Common myeloid progenitor, CD34-positive (primary cell): ENCODE results near the gene POU2F3.
"Not testable (repeated sequence)": the region's sequence is repeated elsewhere in the genome, so short reads cannot be mapped to it uniquely, and the experiment has no call there.

Source experiments
- CTCF ChIA-PET: fragments of 350-600 bp; sonication (Branson Sonifier 250); formaldehyde crosslinking; loops from one replicate; lab custom pipeline; 2021; ENCODE audit warnings: antibody characterized with exemption; lab: Charles Lee
- POLR2A ChIA-PET: fragments of 350-600 bp; sonication (Branson Sonifier 250); formaldehyde crosslinking; loops from one replicate; lab custom pipeline; 2021; ENCODE audit warnings: antibody characterized with exemption; lab: Charles Lee
- DNase-seq, 3 donors: peaks; one replicate each; pipeline versions ENCODE4 v3.0.0 to v3.0.0-alpha.2; 2013
- H3K27ac ChIP-seq, 2 experiments: 1 replicate in 1 of 2; 2 replicates in 1 of 2; pipeline ENCODE4 v1.7.0; 2013; ENCODE audit warnings: inconsistent platforms in 2 of 2, low read length in 2 of 2, mild to moderate bottlenecking in 2 of 2, low read depth in 1 of 2, moderate library complexity in 1 of 2; ENCODE audit not compliant: severe bottlenecking in 2 of 2, insufficient read depth in 1 of 2, poor library complexity in 1 of 2
- H3K27me3 ChIP-seq, 5 experiments: replicated peaks in 2 of 5; 1 replicate in 3 of 5; 2 replicates in 2 of 5; pipeline versions ENCODE4 v1.6.1 to v1.7.0; 2013; ENCODE audit warnings: low read length in 4 of 5, mild to moderate bottlenecking in 2 of 5, moderate library complexity in 2 of 5, inconsistent platforms in 1 of 5; ENCODE audit not compliant: insufficient read depth in 5 of 5, control insufficient read depth in 4 of 5
- H3K36me3 ChIP-seq, 4 experiments: 1 replicate in 2 of 4; 2 replicates in 2 of 4; pipeline versions ENCODE4 v1.6.1 to v1.7.0; 2013; ENCODE audit warnings: low read length in 3 of 4, control low read depth in 1 of 4, mild to moderate bottlenecking in 1 of 4; ENCODE audit not compliant: control insufficient read depth in 4 of 4, insufficient read depth in 4 of 4
- H3K4me1 ChIP-seq, 4 experiments: 1 replicate in 3 of 4; 2 replicates in 1 of 4; pipeline versions ENCODE4 v1.6.1 to v1.7.1; 2013; ENCODE audit warnings: low read length in 3 of 4, mild to moderate bottlenecking in 3 of 4, control low read depth in 1 of 4, inconsistent platforms in 1 of 4, moderate library complexity in 1 of 4; ENCODE audit not compliant: control insufficient read depth in 4 of 4, insufficient read depth in 4 of 4; ENCODE audit errors: control extremely low read depth in 1 of 4
- H3K4me3 ChIP-seq, 7 experiments: 1 replicate in 4 of 7; 2 replicates in 3 of 7; pipeline versions ENCODE4 v1.5.1 to v1.7.0; 2013; ENCODE audit warnings: mild to moderate bottlenecking in 7 of 7, low read length in 6 of 7, moderate library complexity in 6 of 7, inconsistent platforms in 2 of 7, low read depth in 2 of 7, control low read depth in 1 of 7; ENCODE audit not compliant: insufficient read depth in 4 of 7, control insufficient read depth in 1 of 7; ENCODE audit errors: extremely low read depth in 1 of 7
- H3K9me3 ChIP-seq, 5 experiments: 1 replicate in 4 of 5; 2 replicates in 1 of 5; pipeline versions ENCODE4 v1.6.1 to v1.7.1; 2013; ENCODE audit warnings: low read length in 4 of 5, mild to moderate bottlenecking in 2 of 5, inconsistent platforms in 1 of 5, low read depth in 1 of 5, moderate library complexity in 1 of 5; ENCODE audit not compliant: control insufficient read depth in 4 of 5, insufficient read depth in 2 of 5; ENCODE audit errors: control extremely low read depth in 1 of 5
- WGBS: methylation state at CpG from one replicate; pipeline ENCODE4 v1.1.5; 2013; ENCODE audit not compliant: insufficient coverage; 5-methylcytosine and 5-hydroxymethylcytosine counted together

The POU2F3 gene

DNA sequence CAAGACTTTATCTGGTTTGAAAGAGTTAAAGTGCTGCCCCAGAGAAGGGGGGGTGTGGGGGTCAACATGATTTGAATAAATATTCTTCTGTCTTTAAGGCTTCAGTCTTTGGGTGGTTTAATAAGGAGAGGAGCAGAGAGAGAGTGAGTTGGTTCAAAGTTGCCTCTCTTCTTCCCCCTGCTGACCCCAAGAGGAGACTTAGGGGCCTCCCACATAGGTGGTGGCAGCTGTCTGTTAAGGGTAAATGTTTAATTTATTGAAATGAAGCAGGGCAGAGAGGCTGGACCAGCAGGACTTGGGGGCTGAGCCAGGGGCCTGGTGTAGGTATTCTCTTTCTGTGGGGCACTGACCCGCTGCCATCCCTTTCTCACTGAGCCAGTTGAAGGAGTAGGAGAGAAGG is 5.5 kb downstream of the POU2F3 start:
- CTCF ChIA-PET: interaction anchor here (3.8 to 10.6 kb wide), 3 partner anchors 9 to 56 kb away, joined by 15 to 69 read pairs (median 64); no protein-coding TSS in a partner anchor
- WGBS: no CpG with 5 or more reads among the region's 1 CpG
- Histone ChIP-seq H3K36me3 (no peaks in the 10 kb centered on the region), H3K9me3 (no peaks in the 10 kb centered on the region), H3K4me1 (peaks cover 0 to 3% (median under 1%) of the 10 kb centered on the region in 4 experiments), H3K27me3 (peaks cover 0 to 93% (median 10%) of the 10 kb centered on the region in 5 experiments), H3K27ac (no peak overlapping the region), H3K4me3 (no peak overlapping the region)
- DNase-seq: no peak
- POLR2A ChIA-PET: no interaction called here

DNA sequence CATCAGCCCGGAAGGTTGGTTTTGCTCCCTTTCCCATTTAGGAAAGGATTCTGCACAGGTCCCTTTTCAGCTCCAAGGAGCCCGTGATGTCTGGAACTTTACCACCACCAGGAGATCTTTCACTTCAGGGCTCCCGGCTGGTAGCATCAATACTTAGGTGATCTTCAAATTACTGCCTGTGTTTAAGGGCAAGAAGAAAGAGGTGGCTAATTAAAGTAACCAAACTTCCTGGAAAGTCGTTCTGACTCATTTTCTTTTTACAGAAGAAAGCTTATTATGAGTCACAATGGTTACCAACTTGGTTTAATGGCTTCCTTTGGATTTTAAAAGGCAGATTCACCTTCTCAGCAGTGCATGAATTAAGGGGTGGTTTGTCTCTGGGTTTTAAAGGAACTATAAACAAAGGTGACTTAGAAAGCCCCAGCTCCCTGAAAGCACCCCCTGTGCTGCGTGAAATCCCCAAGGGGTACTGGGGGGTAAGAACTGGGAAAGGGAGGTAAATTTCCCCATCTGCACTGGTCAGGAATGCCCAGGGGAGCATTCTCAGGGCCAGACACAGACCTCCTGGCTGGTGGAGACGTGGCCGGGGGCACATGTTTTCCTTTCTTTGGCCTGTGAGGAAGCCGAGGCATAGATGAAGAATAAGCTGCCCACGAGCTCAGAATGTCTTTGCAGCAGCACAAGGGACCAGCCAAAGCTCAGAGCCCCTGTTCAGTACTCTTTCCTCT is 8.8 kb downstream of the POU2F3 start:
- Histone ChIP-seq H3K4me3 (no peak overlapping the region), H3K36me3 (no peaks in the 10 kb centered on the region), H3K9me3 (no peaks in the 10 kb centered on the region), H3K4me1 (peaks cover 0 to 3% (median under 1%) of the 10 kb centered on the region in 4 experiments), H3K27me3 (peaks cover 0 to 82% (median 10%) of the 10 kb centered on the region in 5 experiments), H3K27ac (no peak overlapping the region)
- ChIA-PET CTCF (interaction anchor here (1.4 to 10.6 kb wide), 3 partner anchors 13 to 71 kb away, joined by 3 to 69 read pairs (median 64); no protein-coding TSS in a partner anchor), POLR2A (no interaction called here)
- 56% methylated on average over 7 of the region's 9 CpGs for WGBS
- DNase-seq: peak in 2 of 3 donors; percentile 49 to 53

DNA sequence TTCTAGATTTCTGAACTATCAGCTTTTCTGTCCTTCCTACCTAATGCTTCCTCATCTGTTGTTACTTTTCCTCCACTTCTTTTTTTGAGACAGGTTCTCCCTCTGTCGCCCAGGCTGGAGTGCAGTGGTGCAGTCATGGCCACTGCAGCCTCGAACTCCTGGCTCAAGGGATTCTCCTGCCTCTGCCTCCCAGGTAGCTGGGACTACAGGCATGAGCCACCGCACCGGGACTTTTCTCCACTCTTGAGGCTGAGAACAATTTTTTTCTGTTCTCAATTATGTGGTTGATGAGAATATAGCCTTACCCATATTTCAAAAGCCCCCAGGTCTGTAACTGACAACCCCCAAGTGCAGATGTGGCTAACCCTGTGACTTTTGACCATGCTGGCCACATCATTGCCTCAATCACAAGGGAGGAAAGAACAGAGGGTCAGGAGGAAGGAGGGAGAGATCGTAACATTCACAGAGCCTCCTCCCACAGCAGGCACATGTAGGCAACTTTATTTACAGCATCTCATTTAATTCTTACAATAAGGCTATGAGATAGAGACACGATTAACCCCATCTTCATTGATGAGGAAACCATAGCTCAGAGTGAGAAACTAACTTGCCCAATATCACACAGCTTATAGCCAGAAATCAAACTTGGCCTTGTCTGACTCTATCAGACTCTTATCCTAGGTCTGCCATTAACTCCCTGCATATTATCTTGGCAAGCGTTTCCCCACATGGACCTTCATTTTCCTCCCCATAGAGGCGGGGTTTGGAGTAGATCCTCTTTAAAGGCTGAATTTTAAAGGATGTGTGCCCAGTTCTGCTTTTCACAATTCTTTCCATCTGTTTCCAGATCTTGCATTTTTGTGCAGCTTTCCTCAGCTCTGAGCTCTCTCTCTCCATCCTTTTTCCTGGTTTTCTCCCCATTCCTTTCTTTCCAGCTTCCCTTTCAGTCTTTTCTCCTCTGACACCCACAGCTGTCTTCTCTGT is 9.6 kb downstream of the POU2F3 start:
- Histone ChIP-seq H3K36me3 (no peaks in the 10 kb centered on the region), H3K4me1 (peaks cover 0 to 3% (median under 1%) of the 10 kb centered on the region in 4 experiments), H3K27me3 (peaks cover 0 to 84% (median 16%) of the 10 kb centered on the region in 5 experiments), H3K9me3 (no peaks in the 10 kb centered on the region), H3K4me3 (no peak overlapping the region), H3K27ac (no peak overlapping the region)
- no peak for DNase-seq
- 54% methylated on average over 2 of the region's 8 CpGs for WGBS
- CTCF ChIA-PET: interaction anchor here (0.9 to 10.6 kb wide), 3 partner anchors 8 to 52 kb away, joined by 4 to 69 read pairs (median 64); no protein-coding TSS in a partner anchor
- POLR2A ChIA-PET: no interaction called here

DNA sequence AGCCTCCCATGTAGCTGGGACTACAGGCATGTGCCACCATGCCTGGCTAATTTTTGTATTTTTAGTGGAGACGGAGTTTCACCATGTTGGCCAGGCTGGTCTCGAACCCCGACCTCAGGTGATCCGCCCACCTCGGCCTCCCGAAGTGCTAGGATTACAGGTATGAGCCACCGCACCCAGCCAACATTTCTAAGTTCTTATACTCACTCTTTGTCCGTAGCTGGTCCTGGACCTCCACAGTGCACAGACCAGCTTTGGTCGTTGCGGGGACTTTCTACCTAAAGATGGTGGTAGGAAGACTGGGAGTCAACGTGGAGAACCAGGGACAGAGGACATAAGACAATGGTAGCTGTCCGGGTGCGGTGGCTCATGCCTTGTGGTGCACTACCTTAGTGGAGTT is 13.4 kb downstream of the POU2F3 start:
- H3K27me3 ChIP-seq: peaks cover 10 to 87% (median 36%) of the 10 kb centered on the region in 5 experiments
- H3K4me3 ChIP-seq, H3K36me3 ChIP-seq, POLR2A ChIA-PET, H3K27ac ChIP-seq, H3K9me3 ChIP-seq, DNase-seq, H3K4me1 ChIP-seq: not testable (repeated sequence)
- CTCF ChIA-PET: interaction anchor here (1.5 kb wide), 1 partner anchor 145 kb away, joined by 4 read pairs; no protein-coding TSS in a partner anchor
- WGBS: 91% methylated on average over 13 of the region's 13 CpGs

DNA sequence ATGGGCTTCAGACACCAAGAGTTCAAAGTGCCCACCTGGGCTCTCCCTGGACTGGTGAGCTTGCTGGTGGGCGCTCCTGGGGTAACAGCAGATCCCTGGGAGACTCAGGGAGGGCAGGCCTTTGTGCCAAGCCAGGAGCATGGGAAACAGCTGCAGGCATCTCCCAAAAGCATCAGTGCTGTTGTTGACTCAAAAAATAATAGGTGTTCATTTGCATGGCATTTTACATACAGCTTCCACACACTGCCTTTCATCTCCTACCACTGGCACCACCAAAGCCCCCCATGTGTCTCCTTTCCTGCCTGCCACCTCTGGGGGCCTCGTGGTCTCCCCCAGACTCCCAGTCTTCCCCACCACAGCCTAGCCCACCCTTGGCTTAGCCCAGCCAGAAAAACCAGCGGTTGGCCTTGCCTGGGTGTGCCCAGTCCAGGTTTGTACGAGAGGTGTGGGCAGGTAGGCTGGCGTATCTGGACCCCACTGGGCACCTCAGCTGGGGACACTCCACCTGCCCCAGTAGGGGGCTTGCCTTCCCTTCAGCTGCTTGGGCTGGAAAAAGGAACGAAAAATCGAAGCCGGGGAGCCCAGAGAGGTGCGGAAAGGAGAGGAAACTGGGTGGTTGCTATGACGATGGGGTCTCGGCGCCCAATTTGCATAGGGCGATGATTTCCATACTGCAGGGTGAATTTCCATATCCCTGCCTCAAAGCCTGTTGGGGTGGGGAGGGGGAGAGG is 15.0 kb downstream of the POU2F3 start:
- Histone ChIP-seq H3K4me3 (no peak overlapping the region), H3K36me3 (no peaks in the 10 kb centered on the region), H3K4me1 (peaks cover 0 to 5% (median 2%) of the 10 kb centered on the region in 4 experiments), H3K27me3 (peaks cover 10 to 79% (median 36%) of the 10 kb centered on the region in 5 experiments), H3K9me3 (no peaks in the 10 kb centered on the region), H3K27ac (no peak overlapping the region)
- peak in 2 of 3 donors; percentile 10 to 25 for DNase-seq
- ChIA-PET CTCF (interaction anchor here (0.6 to 2.2 kb wide), 3 partner anchors 25 to 383 kb away, joined by 3 to 6 read pairs (median 3); no protein-coding TSS in a partner anchor), POLR2A (interaction anchor here (0.6 kb wide), 1 partner anchor 90 kb away, joined by 3 read pairs; no protein-coding TSS in a partner anchor)
- WGBS: 8% methylated on average over 13 of the region's 13 CpGs

DNA sequence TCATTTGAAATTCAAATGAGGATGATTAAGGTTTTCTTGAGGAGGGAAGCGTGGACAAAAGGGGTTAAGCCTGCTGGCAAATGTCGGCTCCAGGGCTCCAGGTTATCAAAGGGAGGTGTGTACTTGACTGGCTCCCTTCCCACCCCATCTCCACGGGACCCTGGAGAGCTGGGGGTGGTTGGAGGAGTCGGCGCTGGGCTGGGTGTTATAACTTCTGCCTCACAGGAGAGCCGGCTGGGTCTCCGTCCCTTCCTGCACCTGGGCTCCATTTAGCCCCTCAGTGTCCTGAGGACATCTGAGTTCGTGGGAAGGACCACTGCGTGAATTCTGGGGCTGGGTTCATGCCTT is 15.6 kb downstream of the POU2F3 start:
- peaks cover 0 to 5% (median 2%) of the 10 kb centered on the region in 4 experiments for H3K4me1 ChIP-seq
- peaks cover 10 to 74% (median 33%) of the 10 kb centered on the region in 5 experiments for H3K27me3 ChIP-seq
- H3K4me3 ChIP-seq: no peak overlapping the region
- no peak overlapping the region for H3K27ac ChIP-seq
- DNase-seq: no peak
- no peaks in the 10 kb centered on the region for H3K36me3 ChIP-seq
- WGBS: 11% methylated on average over 7 of the region's 9 CpGs
- no peaks in the 10 kb centered on the region for H3K9me3 ChIP-seq
- ChIA-PET CTCF (interaction anchor here (2.2 kb wide), 1 partner anchor 26 kb away, joined by 6 read pairs; no protein-coding TSS in a partner anchor), POLR2A (interaction anchor here (0.6 kb wide), 1 partner anchor 90 kb away, joined by 3 read pairs; no protein-coding TSS in a partner anchor)
